DMS153 treated with DMSO at 0.1 percent for 48 hours (cell line): ENCODE results near the gene ZNF277.
A peak's percentile ranks its signal among the peaks of the same experiment; 100 is the strongest.

Source experiments
- DNase-seq: peaks from one replicate; lab custom pipeline; 2025; ENCODE audit not compliant: unreplicated experiment; lab: John Stamatoyannopoulos, UW

Gene ZNF277

GRCh38 chr7:112206238-112206990 lies at the start of gene ZNF277, which contains the start of gene DOCK4:
Gene ZNF277 (plus strand): TSS chr7:112206695. CDS start chr7:112206717, 22 bp downstream.
Gene DOCK4 (minus strand): TSS chr7:112206399. CDS start chr7:112206138, 261 bp downstream.
- DNase-seq: peak; percentile 96

GRCh38 chr7:112157072-112157471 lies 49.4 kb upstream of the ZNF277 start:
- DNase-seq: no peak

GRCh38 chr7:112159351-112159750 lies 47.1 kb upstream of the ZNF277 start:
- DNase-seq: no peak

- DNase-seq: no peak
These were observed 46.2 kb upstream of the ZNF277 start for GRCh38 chr7:112160130-112160770.

GRCh38 chr7:112160771-112161150 lies 45.7 kb upstream of the ZNF277 start:
- no peak for DNase-seq

- no peak for DNase-seq
These were observed 45.0 kb upstream of the ZNF277 start for GRCh38 chr7:112161253-112162141.

- peak; percentile 60 for DNase-seq
These were observed 44.2 kb upstream of the ZNF277 start for GRCh38 chr7:112162142-112162766.

- no peak for DNase-seq
These were observed 43.5 kb upstream of the ZNF277 start for GRCh38 chr7:112162784-112163506.

GRCh38 chr7:112167147-112167546 lies 39.3 kb upstream of the ZNF277 start:
- DNase-seq: no peak

- no peak for DNase-seq
These were observed 37.6 kb upstream of the ZNF277 start for GRCh38 chr7:112168915-112169314.

GRCh38 chr7:112171673-112172072 lies 34.8 kb upstream of the ZNF277 start:
- DNase-seq: no peak

GRCh38 chr7:112172870-112173567 lies 33.5 kb upstream of the ZNF277 start:
- DNase-seq: no peak

GRCh38 chr7:112173568-112173905 lies 33.0 kb upstream of the ZNF277 start:
- no peak for DNase-seq

- no peak for DNase-seq
These were observed 32.3 kb upstream of the ZNF277 start for GRCh38 chr7:112174192-112174591.

- DNase-seq: no peak
These were observed 30.3 kb upstream of the ZNF277 start for GRCh38 chr7:112176241-112176640.

- DNase-seq: no peak
These were observed 29.6 kb upstream of the ZNF277 start for GRCh38 chr7:112176693-112177415.

GRCh38 chr7:112180223-112180622 lies 26.3 kb upstream of the ZNF277 start:
- DNase-seq: no peak

- DNase-seq: no peak
These were observed 23.7 kb upstream of the ZNF277 start for GRCh38 chr7:112182749-112183148.

GRCh38 chr7:112183266-112183665 lies 23.2 kb upstream of the ZNF277 start:
- DNase-seq: no peak
